ENCODE results near the gene VAC14.
A peak's percentile ranks its signal among the peaks of the same experiment; 100 is the strongest.

VAC14 gene

GRCh38 chr16:70689035-70689969, 111.7 kb downstream of the VAC14 start:
- no peak for DNase-seq

GRCh38 chr16:70688246-70688742, 112.7 kb downstream of the VAC14 start:
- peak; percentile 28 for DNase-seq

GRCh38 chr16:70687671-70688245, 113.2 kb downstream of the VAC14 start:
- DNase-seq, result no peak

GRCh38 chr16:70687102-70687511, 113.9 kb downstream of the VAC14 start:
- no peak for DNase-seq

GRCh38 chr16:70686376-70687101, 114.4 kb downstream of the VAC14 start:
- no peak for DNase-seq

GRCh38 chr16:70685938-70686375, 115.0 kb downstream of the VAC14 start, which contains the start of gene MTSS2:
MTSS2 (minus strand) TSS chr16:70686053; CDS start chr16:70685791, 262 bp downstream.
- DNase-seq, result peak; percentile 82

GRCh38 chr16:70685061-70685937, 115.7 kb downstream of the VAC14 start:
- DNase-seq, result no peak

GRCh38 chr16:70684146-70685060, 116.6 kb downstream of the VAC14 start:
- no peak for DNase-seq

GRCh38 chr16:70683146-70683944, 117.6 kb downstream of the VAC14 start:
- DNase-seq, result no peak

- DNase-seq, result no peak
Observed at GRCh38 chr16:70682239-70683145, 118.5 kb downstream of the VAC14 start.

- DNase-seq, result no peak
Observed at GRCh38 chr16:70681382-70682238, 119.3 kb downstream of the VAC14 start.

GRCh38 chr16:70680495-70681381, 120.2 kb downstream of the VAC14 start:
- DNase-seq, result no peak

- no peak for DNase-seq
Observed at GRCh38 chr16:70679671-70680494, 121.1 kb downstream of the VAC14 start.

GRCh38 chr16:70678898-70679670, 121.9 kb downstream of the VAC14 start:
- DNase-seq, result no peak

Measured in fibroblast of upper back skin (primary cell).